HEK293T (cell line): ENCODE results near the gene RPL10A.

ENCODE experiments used
- CTCF ChIA-PET: fragments of 350-600 bp; formaldehyde crosslinking; extraction: SDS; loops from one replicate; lab custom pipeline; 2021; ENCODE audit warnings: antibody characterized with exemption, inconsistent platforms; lab: Yijun Ruan, JAX
- POLR2A ChIA-PET: fragments of 350-600 bp; formaldehyde crosslinking; extraction: SDS; loops from one replicate; lab custom pipeline; 2020; ENCODE audit warnings: antibody characterized with exemption, inconsistent platforms; lab: Yijun Ruan, JAX
- DNase-seq: peaks from one replicate; pipeline ENCODE4 v3.0.0; 2012; ENCODE audit warnings: mixed read lengths; ENCODE audit errors: extremely low spot score
- ARNT ChIP-seq: fragments of 450-650 bp; IDR thresholded peaks from 2 replicates; pipeline ENCODE4 v1.6.1; 2017; ENCODE audit warnings: mild to moderate bottlenecking
- BHLHE40 ChIP-seq: fragments of 450-650 bp; IDR thresholded peaks from 2 replicates; pipeline ENCODE4 v1.6.1; 2016; ENCODE audit warnings: mild to moderate bottlenecking, moderate library complexity, borderline replicate concordance
- CTBP1 ChIP-seq: fragments of 450-650 bp; IDR thresholded peaks from 2 replicates; pipeline ENCODE4 v1.6.1; 2016; ENCODE audit warnings: borderline replicate concordance
- ELF4 ChIP-seq: fragments of 450-650 bp; IDR thresholded peaks from 2 replicates; pipeline ENCODE4 v1.6.1; 2017; ENCODE audit warnings: antibody characterized with exemption
- FOXA1 ChIP-seq: fragments of 450-650 bp; IDR thresholded peaks from 2 replicates; pipeline ENCODE4 v1.6.1; 2016; ENCODE audit warnings: mild to moderate bottlenecking
- FOXK2 ChIP-seq: fragments of 450-650 bp; IDR thresholded peaks from 2 replicates; pipeline ENCODE4 v1.6.1; 2016; ENCODE audit warnings: mild to moderate bottlenecking
- FOXM1 ChIP-seq: fragments of 450-650 bp; IDR thresholded peaks from 2 replicates; pipeline ENCODE4 v1.6.1; 2017; ENCODE audit warnings: mild to moderate bottlenecking, borderline replicate concordance
- HDGF ChIP-seq: fragments of 450-650 bp; IDR thresholded peaks from 2 replicates; pipeline ENCODE4 v1.6.1; 2017; ENCODE audit warnings: antibody characterized with exemption, borderline replicate concordance
- L3MBTL2 ChIP-seq: fragments of 450-650 bp; conservative IDR thresholded peaks from 2 replicates; pipeline ENCODE4 v1.6.1; 2016; ENCODE audit warnings: mild to moderate bottlenecking
- LEF1 ChIP-seq: fragments of 450-650 bp; IDR thresholded peaks from 2 replicates; pipeline ENCODE4 v1.6.1; 2017; ENCODE audit warnings: mild to moderate bottlenecking, borderline replicate concordance
- NFRKB ChIP-seq: fragments of 450-650 bp; IDR thresholded peaks from 2 replicates; pipeline ENCODE4 v1.6.1; 2016; ENCODE audit warnings: mild to moderate bottlenecking, moderate library complexity
- SP1 ChIP-seq: fragments of 450-650 bp; IDR thresholded peaks from 2 replicates; pipeline ENCODE4 v1.6.1; 2017
- SUZ12 ChIP-seq: fragments of 450-650 bp; IDR thresholded peaks from 2 replicates; pipeline ENCODE4 v1.6.1; 2016; ENCODE audit warnings: mild to moderate bottlenecking
- TARDBP ChIP-seq: fragments of 450-650 bp; IDR thresholded peaks from 2 replicates; pipeline ENCODE4 v1.6.1; 2016
- ZNF384 ChIP-seq: fragments of 450-650 bp; IDR thresholded peaks from 2 replicates; pipeline ENCODE4 v1.6.1; 2016
- TF ChIP-seq, protein P1 (sequence below): fragments of 450-650 bp; IDR thresholded peaks from 2 replicates; pipeline ENCODE4 v1.6.1; 2016

Gene RPL10A

DNA sequence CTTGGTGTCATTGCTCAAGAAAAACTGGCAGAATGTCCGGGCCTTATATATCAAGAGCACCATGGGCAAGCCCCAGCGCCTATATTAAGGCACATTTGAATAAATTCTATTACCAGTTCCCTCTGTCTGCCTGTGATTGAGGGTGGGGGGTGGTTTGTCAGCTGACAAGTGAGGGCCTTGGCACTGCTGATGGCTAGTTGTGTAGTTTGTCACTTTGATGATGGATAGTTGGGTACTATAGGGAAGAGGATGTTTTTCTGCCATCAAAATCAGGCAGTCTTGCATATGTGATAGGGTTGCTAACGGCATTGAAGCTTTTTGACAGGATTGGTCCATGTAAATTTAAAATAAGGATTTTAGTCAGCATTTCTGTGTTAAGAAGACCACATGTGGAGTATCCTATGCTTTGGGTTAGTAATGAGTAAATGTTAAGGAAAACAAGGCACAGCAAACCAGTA lies 2.5 kb downstream of the RPL10A start:
- ChIA-PET CTCF (interaction anchor here (0.6 to 0.9 kb wide), 3 partner anchors 12 to 259 kb away, joined by 3 to 4 read pairs (median 3); no protein-coding TSS in a partner anchor), POLR2A (interaction anchor here (1.0 to 1.9 kb wide), 7 partner anchors 9 to 44 kb away, joined by 3 to 9 read pairs (median 4); partner anchors contain the start of genes FANCE and TEAD3)
- TF ChIP-seq LEF1, result no peak
- no peak for TF ChIP-seq HDGF
- TF ChIP-seq SP1, result no peak
- no peak for TF ChIP-seq CTBP1
- no peak for TF ChIP-seq ELF4
- no peak for TF ChIP-seq ZNF384
- TF ChIP-seq L3MBTL2, result 0 out of 2 replicates have a peak, but pooled peaks have one; percentile 12
- TF ChIP-seq BHLHE40, result no peak; the same call in 1 of the 2 replicates
- TF ChIP-seq, protein P1, sequence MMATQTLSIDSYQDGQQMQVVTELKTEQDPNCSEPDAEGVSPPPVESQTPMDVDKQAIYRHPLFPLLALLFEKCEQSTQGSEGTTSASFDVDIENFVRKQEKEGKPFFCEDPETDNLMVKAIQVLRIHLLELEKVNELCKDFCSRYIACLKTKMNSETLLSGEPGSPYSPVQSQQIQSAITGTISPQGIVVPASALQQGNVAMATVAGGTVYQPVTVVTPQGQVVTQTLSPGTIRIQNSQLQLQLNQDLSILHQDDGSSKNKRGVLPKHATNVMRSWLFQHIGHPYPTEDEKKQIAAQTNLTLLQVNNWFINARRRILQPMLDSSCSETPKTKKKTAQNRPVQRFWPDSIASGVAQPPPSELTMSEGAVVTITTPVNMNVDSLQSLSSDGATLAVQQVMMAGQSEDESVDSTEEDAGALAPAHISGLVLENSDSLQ, result peak; percentile 65
- no peak for TF ChIP-seq TARDBP
- no peak for TF ChIP-seq FOXA1
- TF ChIP-seq SUZ12, result no peak
- DNase-seq, result no peak

- no peak for DNase-seq
- ChIA-PET CTCF (interaction anchor here (0.9 kb wide), 1 partner anchor 11 kb away, joined by 4 read pairs; no protein-coding TSS in a partner anchor), POLR2A (interaction anchor here (0.7 to 1.9 kb wide), 12 partner anchors 8 to 154 kb away, joined by 3 to 9 read pairs (median 4); partner anchors contain the start of genes FANCE and TEAD3)
- TF ChIP-seq BHLHE40 (no peak), ARNT (no peak), ZNF384 (no peak), CTBP1 (no peak), SUZ12 (no peak), FOXA1 (no peak), SP1 (no peak), LEF1 (no peak), FOXM1 (no peak), ELF4 (no peak), L3MBTL2 (no peak), FOXK2 (no peak), NFRKB (no peak), HDGF (no peak), TARDBP (no peak)
- TF ChIP-seq, protein P1, result no peak
Observed at GRCh38 chr6:35471836-35472345, 3.7 kb downstream of the RPL10A start.

DNA sequence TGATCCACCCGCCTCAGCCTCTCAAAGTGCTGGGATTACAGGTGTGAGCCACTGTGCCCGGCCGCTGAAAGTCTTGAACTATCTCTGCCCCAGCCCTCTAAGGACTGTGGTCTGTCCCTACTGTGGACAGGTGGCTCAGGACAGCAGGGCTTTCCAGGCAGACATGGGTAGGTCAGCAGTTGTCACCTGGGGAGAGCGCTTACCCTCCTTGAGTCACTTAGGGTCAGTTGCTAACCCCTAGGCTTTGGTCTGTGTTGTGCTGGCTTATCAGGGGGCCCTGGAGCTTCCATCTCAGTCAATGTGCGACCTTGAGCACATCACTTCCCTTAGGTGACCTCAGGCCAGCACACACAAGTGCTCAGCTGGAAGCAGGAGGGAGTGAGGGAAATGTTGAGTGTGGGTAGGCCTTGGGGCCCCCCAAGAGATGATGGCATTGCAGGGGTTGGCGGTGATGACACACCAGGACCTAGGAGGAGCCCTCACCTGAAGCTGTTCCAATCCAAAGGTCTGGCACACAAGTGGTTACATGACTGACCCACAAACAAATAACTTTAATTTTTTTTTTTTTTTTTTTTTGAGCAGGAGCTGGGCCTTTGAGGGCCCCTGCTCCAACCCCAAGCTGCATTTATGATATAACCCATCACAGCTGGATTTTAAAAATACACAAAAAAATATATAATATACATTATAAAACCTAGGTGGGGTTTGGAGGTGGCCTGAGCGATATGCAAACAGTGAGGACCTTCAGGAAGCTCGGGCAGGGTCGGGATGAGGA lies 5.1 kb downstream of the RPL10A start:
- DNase-seq, result no peak
- CTCF ChIA-PET, result interaction anchor here (0.6 kb wide), 4 partner anchors 9 to 1285 kb away, joined by 3 to 5 read pairs (median 3); no protein-coding TSS in a partner anchor
- POLR2A ChIA-PET, result interaction anchor here (0.8 to 2.1 kb wide), 6 partner anchors 9 to 110 kb away, joined by 3 to 8 read pairs (median 4); no protein-coding TSS in a partner anchor

GRCh38 chr6:35473850-35474130 lies 5.6 kb downstream of the RPL10A start:
- POLR2A ChIA-PET, result interaction anchor here (0.8 to 2.1 kb wide), 6 partner anchors 8 to 111 kb away, joined by 3 to 8 read pairs (median 4); no protein-coding TSS in a partner anchor
- CTCF ChIA-PET, result interaction anchor here (0.6 kb wide), 2 partner anchors 32 to 1286 kb away, joined by 3 to 5 read pairs; no protein-coding TSS in a partner anchor
- DNase-seq, result no peak
- TF ChIP-seq TARDBP, result no peak
- no peak for TF ChIP-seq LEF1
- TF ChIP-seq FOXA1, result no peak
- TF ChIP-seq NFRKB, result no peak
- no peak for TF ChIP-seq ELF4
- TF ChIP-seq ARNT, result no peak
- no peak for TF ChIP-seq FOXK2
- TF ChIP-seq SP1, result no peak
- TF ChIP-seq HDGF, result no peak
- no peak for TF ChIP-seq L3MBTL2
- TF ChIP-seq, protein P1, result no peak
- no peak for TF ChIP-seq FOXM1
- TF ChIP-seq SUZ12, result no peak
- no peak for TF ChIP-seq ZNF384
- TF ChIP-seq BHLHE40, result no peak

More for the DNA sequence above, 5.1 kb downstream of the RPL10A start:
- TF ChIP-seq BHLHE40, result no peak
- TF ChIP-seq NFRKB, result no peak
- TF ChIP-seq SP1, result no peak
- peak; percentile 20; the same call in 1 of the 2 replicates for TF ChIP-seq ELF4

GRCh38 chr6:35474131-35474941 lies 6.1 kb downstream of the RPL10A start:
- POLR2A ChIA-PET, result interaction anchor here (0.7 to 2.1 kb wide), 5 partner anchors 8 to 111 kb away, joined by 3 to 8 read pairs (median 4); no protein-coding TSS in a partner anchor
- no peak for DNase-seq
- CTCF ChIA-PET, result interaction anchor here (0.6 kb wide), 2 partner anchors 31 to 1286 kb away, joined by 3 to 5 read pairs; no protein-coding TSS in a partner anchor
- TF ChIP-seq LEF1, result no peak
- no peak for TF ChIP-seq ZNF384
- TF ChIP-seq ARNT, result no peak
- TF ChIP-seq TARDBP, result no peak
- TF ChIP-seq, protein P1, result no peak
- TF ChIP-seq BHLHE40, result no peak
- TF ChIP-seq FOXK2, result no peak
- no peak for TF ChIP-seq HDGF
- TF ChIP-seq SUZ12, result no peak
- no peak for TF ChIP-seq FOXA1
- TF ChIP-seq SP1, result no peak
- TF ChIP-seq ELF4, result no peak
- no peak for TF ChIP-seq L3MBTL2
- no peak for TF ChIP-seq NFRKB
- no peak for TF ChIP-seq CTBP1
- no peak for TF ChIP-seq FOXM1
